C4-2B (cell line): Measurements from ENCODE around the gene OMP.

Experiments
- H3K27ac ChIP-seq: fragments of 450-650 bp; 2 replicates; pipeline ENCODE4 v1.5.1; 2017
- ZFX ChIP-seq: fragments of 450-650 bp; IDR thresholded peaks from 2 replicates; pipeline ENCODE4 v1.6.1; 2017
- TF ChIP-seq, protein P1 (sequence below): fragments of 450-650 bp; conservative IDR thresholded peaks from 2 replicates; pipeline ENCODE4 v1.5.1; 2017; ENCODE audit warnings: mild to moderate bottlenecking

The OMP gene

DNA sequence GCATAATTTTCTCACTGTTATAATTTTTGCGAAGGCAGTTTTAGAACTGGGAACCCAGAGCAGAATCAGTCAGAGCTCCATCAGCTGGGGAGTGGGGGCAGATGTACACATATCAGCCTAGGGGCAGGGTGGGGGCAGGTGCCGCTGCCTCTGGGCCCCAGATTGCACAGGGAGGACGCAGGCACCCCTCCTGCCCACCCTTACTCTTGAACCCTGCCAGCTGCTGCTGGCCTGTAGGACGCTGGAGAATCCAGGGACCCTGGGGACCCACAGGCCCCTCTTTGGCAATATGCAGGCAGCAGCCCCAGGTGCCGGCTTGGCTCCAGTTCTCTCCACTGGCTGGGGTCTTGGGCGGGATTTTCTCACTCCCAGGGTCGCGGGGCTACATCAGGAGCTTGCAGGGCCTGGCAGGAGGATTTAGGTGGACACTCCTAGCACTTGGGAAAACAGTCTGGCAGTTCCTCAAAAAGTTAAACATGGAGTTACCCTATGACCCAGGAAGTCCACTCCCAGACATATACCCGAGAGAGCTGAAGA lies 44.6 kb upstream of the OMP start:
- TF ChIP-seq, protein P1, sequence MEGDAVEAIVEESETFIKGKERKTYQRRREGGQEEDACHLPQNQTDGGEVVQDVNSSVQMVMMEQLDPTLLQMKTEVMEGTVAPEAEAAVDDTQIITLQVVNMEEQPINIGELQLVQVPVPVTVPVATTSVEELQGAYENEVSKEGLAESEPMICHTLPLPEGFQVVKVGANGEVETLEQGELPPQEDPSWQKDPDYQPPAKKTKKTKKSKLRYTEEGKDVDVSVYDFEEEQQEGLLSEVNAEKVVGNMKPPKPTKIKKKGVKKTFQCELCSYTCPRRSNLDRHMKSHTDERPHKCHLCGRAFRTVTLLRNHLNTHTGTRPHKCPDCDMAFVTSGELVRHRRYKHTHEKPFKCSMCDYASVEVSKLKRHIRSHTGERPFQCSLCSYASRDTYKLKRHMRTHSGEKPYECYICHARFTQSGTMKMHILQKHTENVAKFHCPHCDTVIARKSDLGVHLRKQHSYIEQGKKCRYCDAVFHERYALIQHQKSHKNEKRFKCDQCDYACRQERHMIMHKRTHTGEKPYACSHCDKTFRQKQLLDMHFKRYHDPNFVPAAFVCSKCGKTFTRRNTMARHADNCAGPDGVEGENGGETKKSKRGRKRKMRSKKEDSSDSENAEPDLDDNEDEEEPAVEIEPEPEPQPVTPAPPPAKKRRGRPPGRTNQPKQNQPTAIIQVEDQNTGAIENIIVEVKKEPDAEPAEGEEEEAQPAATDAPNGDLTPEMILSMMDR, result no peak
- TF ChIP-seq ZFX, result no peak

DNA sequence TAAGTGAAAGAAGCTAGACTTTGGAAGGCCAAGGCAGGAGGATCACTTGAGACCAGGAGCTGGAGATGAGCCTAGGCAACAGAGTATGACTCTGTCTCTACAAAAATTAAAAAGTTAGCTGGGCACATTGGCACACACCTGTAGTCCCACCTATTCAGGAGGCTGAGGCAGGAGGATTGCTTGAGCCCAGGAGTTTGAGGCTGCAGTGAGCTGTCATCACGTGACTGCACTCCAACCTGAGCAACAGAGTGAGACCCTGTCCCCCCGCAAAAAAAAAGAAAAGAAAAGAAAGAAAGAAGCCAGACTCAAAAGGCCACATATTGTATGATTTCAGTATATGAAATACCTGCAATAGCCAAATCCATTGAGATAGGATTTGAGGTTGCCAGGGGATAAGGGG lies 43.7 kb upstream of the OMP start:
- no peak for TF ChIP-seq ZFX
- TF ChIP-seq, protein P1, result no peak
- H3K27ac ChIP-seq, result no peak overlapping the region

More for the DNA sequence above, 44.6 kb upstream of the OMP start:
- no peak overlapping the region for H3K27ac ChIP-seq

DNA sequence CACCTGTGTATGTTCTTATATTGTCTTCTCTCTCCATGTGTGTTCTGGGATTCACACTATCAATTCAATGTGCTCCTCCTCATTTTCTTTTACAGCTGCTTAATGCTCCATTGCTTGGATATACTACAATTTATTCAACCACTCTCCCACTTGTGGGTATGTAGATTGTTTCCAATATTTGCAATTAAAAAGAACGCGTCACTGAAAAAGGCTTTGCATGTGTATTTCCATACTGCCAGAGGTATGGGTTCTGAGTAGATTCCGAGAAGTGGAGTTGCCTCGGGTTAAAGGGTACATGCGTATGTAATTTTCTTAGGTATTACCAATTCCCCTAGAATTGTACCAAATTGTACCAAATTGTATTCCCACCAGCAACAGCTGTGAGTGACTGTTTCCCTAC lies 42.8 kb upstream of the OMP start:
- H3K27ac ChIP-seq, result no peak overlapping the region
- TF ChIP-seq, protein P1, result no peak
- TF ChIP-seq ZFX, result no peak

DNA sequence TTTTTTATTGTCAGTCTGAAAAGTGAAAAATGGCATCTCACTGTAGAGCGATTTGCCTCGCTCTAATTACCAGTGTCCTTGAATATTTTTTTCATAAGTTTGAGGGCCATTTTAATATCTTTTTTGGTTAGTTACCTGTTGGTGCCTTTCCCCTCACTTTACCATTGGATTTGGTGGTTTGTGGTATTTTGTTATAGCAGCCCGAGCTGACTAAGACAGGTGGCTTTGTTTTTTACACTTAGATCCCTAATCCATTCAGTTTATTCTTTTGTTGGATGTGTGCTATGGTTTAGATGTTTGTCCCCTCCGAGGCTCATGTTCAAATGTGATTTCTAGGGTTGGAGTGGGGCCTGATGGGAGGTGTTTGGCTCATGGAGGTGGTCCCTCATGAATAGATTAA lies 42.4 kb upstream of the OMP start:
- TF ChIP-seq, protein P1, result no peak
- no peak for TF ChIP-seq ZFX
- peak overlapping the region; percentile 74 for H3K27ac ChIP-seq

DNA sequence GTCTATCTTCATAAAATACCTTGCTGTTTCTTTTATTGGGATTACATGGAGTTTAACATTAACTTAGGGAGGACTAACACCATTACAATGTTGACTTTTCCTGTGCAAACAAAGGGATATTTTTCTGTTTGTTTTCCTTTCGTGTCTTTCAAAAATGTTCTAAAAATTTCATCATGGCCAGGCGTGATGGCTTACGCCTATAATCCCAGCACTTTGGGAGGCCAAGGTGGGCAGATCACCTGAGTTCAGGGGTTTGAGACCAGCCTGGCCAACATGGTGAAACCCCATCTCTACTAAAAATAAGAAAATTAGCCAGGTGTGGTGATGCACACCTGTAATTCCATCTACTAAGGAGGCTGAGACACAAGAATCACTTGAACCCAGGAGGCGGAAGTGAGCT lies 41.4 kb upstream of the OMP start:
- H3K27ac ChIP-seq, result peak overlapping the region; percentile 67

DNA sequence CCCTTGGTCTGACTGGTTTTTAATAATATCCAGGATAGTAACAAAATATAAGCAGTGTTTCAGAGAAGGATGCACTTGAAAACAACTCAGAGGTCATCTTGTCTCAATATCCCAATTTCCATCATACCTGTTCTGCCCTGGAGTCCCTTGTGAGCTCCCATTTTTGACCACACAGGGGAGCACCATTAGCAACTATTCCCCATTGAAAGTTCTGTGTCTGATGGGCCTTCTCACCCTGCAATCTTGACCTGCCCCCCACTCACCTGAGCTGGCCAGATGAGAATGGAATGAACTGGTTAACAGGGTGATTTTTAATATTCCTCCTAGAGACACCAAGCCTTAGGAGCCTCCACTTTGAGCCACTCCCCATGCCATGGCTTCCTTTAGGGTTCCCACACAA lies 39.7 kb upstream of the OMP start:
- TF ChIP-seq ZFX, result no peak
- TF ChIP-seq, protein P1, result no peak; the same call in 1 of the 2 replicates
- no peak overlapping the region for H3K27ac ChIP-seq

DNA sequence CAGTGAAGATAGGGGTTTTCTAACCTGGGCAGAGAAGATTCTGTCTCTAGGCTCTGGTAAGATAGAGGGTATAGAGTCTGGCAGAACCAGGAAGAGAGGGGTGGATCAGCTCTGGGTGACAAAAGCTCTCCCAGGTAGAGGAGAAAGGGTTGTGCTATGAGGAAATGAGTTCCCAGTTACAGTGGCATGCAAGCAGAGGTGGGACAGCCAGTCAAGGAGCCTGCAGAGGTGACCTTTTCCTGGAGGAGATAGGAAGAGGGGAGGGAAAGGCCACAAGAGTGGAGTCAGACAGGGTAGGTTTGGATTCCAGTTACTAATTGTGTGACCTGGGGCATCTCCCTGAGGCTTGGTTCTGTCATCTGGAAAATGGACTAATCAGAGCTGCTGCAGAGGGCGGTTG lies 39.2 kb upstream of the OMP start:
- TF ChIP-seq, protein P1, result no peak
- TF ChIP-seq ZFX, result no peak
- no peak overlapping the region for H3K27ac ChIP-seq

DNA sequence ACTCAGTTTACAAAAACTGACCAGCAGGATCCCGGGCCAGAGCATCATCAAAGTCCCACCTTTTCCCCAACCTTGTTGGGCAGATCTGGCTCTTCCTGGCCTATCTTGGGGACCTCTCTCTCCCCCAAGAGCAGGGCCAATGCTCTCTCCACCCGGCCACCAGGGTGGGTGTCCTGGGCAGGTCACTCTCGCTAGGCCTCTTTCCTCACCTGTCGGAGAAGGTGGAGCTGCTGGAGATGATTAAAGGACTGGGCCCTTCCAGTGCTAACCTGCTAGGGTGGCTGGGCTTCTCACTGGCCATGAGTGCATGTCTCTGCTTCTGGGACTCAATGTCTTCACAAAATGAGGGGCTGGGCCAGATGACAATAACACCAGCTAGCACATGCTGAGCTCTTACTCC lies 38.8 kb upstream of the OMP start:
- TF ChIP-seq ZFX, result no peak
- TF ChIP-seq, protein P1, result no peak
- no peak overlapping the region for H3K27ac ChIP-seq
